ENCODE data around the gene CERT1.

CERT1 gene

GRCh38 chr5:75468593-75468992 is 42.8 kb downstream of the CERT1 start:
- DNase-seq, result no peak

GRCh38 chr5:75466006-75466716 is 45.3 kb downstream of the CERT1 start:
- no peak for DNase-seq

- no peak for DNase-seq
Observed at GRCh38 chr5:75465480-75465879, 45.9 kb downstream of the CERT1 start.

GRCh38 chr5:75463726-75464125 is 47.7 kb downstream of the CERT1 start:
- DNase-seq, result no peak

DNA sequence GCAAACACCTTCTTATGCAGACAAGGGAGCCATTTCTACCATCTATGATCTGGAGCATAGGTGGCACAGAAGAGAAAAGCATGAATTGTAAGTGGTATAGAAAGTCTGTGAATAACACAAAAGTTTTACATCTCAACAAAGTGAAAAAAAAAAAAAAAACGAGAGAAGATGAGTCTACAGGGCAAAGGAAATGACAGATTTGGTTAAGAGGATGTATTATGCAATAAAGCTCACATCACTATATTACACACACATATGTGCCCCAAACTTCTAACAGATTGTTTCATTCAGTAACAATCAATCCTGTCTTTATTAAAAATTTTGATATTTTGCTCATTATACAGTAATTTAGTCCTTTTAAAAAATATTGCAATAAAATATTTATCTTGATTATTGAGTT is 49.8 kb downstream of the CERT1 start:
- DNase-seq, result no peak

DNA sequence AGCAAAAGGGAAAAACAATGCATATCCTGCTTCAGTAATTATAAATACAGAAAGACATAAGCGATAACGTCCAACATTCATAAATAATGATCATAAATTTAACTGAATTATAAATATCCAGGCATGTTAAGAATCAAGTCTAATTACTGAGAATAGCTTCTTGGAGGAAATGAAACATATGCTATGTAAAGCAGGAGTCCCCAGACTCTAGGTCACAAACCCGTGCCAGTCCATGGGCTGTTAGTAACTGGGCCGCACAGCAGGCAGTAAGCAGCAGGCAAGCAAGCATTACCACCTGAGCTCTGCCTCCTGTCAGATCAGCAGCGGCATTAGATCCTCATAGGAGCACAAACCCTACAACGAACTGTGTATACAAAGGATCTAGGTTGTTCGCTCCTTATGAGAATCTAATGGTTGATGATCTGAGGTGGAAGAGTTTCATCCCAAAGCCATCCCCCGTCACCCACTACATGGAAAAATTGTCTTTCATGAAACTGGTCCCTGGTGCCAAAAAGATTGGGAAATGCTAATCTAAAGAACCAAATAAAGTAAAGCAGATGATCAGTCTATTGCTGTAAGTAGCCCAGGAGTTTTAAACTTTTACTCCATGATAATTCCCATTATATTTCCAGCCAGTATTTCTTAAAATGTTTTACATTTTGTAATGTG is 50.4 kb downstream of the CERT1 start:
- DNase-seq, result no peak

DNA sequence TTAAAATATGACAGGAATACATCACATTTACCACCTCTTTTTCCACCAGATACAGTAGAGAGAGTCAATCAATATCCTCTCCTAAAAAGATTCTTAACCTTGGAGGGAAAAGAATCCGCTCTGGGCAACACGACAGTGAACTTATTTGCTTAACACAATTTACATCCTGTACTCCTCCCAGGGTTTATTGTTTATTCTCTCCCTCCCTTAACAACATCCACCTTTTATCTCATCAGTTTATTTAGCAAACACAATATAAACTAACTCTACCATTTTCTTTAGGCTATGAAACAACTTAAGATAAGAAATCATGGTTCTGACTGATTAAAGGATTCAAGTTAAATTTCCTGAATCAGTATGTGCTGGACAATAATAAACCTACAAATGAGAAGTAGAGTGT is 50.9 kb downstream of the CERT1 start:
- no peak for DNase-seq

- DNase-seq, result no peak
Observed at GRCh38 chr5:75457691-75458090, 53.7 kb downstream of the CERT1 start.

- no peak for DNase-seq
Observed at GRCh38 chr5:75457161-75457560, 54.3 kb downstream of the CERT1 start.

DNA sequence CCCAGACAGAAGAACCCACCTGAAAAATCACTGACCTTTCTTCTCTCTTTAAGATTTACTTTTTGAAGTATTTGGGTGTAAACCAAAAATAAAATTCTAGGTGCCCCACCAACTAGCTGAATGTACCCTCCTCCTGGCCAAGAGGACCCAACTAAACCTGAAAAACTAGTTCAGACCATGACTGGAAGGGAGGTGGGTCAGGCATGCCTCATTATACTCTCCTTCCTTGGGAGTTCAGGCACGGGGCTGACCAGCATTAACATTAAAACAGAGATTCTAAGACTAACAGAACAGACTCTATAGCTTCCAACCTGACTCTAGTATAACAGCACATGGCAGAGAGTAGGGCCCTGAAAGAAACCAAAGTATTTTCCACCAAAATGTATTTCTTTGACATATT is 61.4 kb downstream of the CERT1 start:
- no peak for DNase-seq

DNA sequence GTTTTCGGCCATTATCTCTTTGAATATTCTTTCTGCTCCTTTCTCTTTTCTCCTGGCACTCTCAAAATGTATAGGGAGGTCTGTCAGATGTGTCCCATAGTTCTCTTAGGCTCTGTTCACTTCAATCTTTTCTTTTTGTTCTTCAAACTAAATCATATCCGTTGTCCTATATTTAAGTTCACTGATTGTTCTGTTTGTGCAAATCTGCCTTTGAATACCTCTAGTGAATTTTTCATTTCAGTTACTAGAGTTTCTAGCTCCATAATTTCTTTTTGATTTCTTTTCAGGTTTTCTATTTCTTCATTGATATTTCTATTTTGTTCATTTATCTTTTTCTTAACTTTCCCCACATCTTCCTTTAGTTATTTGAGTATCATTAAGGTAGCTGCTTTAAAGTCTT is 65.4 kb downstream of the CERT1 start:
- no peak for DNase-seq

DNA sequence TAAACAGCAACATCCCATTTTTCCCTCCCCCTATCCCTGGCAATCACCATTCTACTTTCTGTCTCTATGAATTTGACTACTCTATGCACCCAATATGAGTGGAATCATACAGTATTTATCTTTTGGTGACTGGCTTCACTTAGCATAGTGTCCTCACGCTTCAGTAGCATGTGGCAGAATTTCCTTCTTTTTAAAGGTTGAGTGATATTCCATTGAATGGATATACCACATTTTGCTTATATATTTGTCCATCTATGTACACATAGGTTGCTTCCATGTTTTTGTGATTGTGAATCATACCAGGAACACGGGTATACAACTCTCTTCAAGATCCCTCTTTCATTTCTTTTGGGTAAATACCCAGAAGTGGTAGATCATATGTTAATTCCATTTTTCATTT is 69.9 kb downstream of the CERT1 start:
- no peak for DNase-seq

GRCh38 chr5:75439276-75439675 is 72.2 kb downstream of the CERT1 start:
- DNase-seq, result no peak

- no peak for DNase-seq
Observed at GRCh38 chr5:75438722-75439121, 72.7 kb downstream of the CERT1 start.

DNA sequence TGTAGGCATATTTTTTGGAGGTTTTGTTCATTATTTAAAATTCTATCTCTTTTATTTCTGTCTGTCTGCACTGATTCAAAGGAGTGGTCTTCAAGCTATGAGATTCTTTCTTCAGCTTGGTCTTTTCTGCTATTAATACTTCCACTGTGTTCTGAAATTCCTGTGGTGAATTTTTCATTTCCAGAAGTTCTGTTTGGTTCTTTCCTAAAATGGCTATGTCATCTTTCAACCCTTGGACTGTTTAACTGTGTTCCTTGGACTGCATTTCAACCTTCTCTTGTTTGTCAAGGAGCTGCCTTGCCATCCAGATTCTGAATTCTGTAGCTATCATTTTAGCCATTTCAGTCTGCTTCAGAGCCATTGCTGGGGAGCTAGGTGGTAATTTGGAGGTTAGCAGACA is 76.3 kb downstream of the CERT1 start:
- DNase-seq, result no peak

GRCh38 chr5:75433814-75434506 is 77.5 kb downstream of the CERT1 start:
- DNase-seq, result no peak

GRCh38 chr5:75414241-75414640 is 97.2 kb downstream of the CERT1 start:
- DNase-seq, result no peak

GRCh38 chr5:75412111-75412990 is 99.1 kb downstream of the CERT1 start:
- no peak for DNase-seq

GRCh38 chr5:75405296-75405695 is 106.1 kb downstream of the CERT1 start:
- no peak for DNase-seq

DNA sequence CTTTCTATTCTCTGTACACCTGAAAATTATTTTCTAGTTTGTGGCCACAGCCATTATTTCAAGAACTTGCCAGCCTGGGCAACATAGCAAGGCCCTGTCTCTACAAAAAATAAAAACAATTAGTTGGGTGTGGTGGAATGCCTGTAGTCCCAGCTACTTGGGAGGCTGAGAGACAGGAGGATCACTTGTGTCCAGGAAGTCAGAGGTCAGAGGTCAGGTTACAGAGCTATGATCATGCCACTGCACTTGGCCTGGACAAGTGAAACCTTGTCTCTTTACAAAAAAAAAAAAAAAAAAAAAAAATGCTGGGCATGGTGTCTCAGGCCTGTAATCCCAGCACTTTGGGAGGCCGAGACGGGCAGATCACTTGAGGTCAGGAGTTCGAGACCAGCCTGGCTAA is 116.2 kb downstream of the CERT1 start:
- no peak for DNase-seq

DNA sequence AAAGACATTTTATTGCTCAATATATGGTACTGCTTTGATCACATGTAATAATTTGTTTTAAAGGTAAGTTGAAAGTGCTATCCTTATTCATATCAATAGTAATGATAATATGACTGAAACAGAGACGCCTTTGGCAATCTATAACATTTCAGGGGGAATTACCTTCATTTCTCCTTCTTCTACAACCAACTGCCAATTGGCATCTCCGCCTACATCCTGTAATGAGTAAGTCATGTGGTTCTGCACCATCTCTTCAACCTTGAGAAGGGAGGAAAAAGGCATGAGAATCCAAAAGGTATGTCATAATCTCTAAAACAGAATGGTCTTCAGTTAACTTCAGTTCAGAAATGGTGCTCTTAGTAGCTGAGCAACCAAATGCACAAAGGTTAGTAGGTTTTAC is 122.0 kb downstream of the CERT1 start:
- DNase-seq, result no peak

GRCh38 chr5:75387806-75388205 is 123.6 kb downstream of the CERT1 start:
- DNase-seq, result no peak

DNA sequence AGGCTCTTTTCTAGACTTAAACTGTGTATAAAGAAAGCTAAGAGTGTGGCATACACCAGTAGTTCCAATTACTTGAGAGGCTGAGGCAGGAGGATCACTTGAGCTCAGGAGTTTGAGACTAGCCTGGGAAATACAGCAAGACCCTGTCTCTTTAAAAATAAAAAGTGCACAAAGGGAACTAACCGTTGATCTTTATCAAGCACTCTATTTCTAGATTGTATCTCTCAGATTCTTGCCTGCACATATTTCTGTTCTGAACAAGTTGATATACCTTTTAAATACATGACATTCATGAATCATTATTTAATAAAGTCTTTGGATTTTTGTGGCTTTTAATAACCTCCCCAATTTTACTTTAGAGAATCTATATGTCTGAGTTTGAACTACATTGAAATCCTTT is 127.2 kb downstream of the CERT1 start:
- no peak for DNase-seq
